ENCODE results near the gene BAHCC1. TPM values are rescaled to one million over a fixed set of nuclear protein-coding genes. Genes with fewer than 3 reads are reported as not detected.
A peak's percentile ranks its signal among the peaks of the same experiment; 100 is the strongest.

The BAHCC1 gene
- total and polyA plus RNA-seq, 9 of the 15 experiments (the other 6 are each of a cell fraction or from before 2014, with no cell fraction given) = 0.14 to 26.9 (median 5.0) TPM

DNA sequence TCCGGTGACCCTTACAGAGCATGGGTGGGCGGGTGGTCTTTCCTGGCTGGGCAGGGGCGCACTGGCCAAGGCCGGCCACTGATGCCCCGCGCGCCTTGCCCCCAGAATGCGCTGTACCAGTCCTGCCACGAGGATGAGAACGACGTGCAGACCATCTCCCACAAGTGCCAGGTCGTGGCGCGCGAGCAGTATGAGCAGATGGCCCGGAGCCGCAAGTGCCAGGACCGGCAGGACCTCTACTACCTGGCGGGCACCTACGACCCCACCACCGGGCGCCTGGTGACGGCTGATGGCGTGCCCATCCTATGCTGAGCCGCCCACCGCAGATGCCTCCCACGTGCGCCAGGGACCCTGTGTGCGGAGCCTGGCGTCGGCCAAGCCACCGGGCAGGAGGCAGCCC lies 68.2 kb downstream of the BAHCC1 start:
- DNase-seq (ENCODE audit: extremely low read depth in 1 of 4, low spot score in 3 of 4) (no peak), ATAC-seq (no peak), FAIRE-seq (no peak)
- no peak overlapping the region for H3K4me2 ChIP-seq (ENCODE audit: insufficient read depth, low read length)
- H3K9ac ChIP-seq (ENCODE audit: insufficient read depth in 1 of 2, low read depth in 2 of 2, low read length in 2 of 2) = no peak overlapping the region
- ChIA-PET CTCF (ENCODE audit: low intra/inter-chr PET ratio) (no interaction called here), POLR2A (no interaction called here)
- 84% methylated on average over 18 of the region's 32 CpGs for WGBS (ENCODE audit: insufficient coverage, low coverage, missing lambda C conversion rate)
- H3K27me3 ChIP-seq (ENCODE audit: control insufficient read depth in 2 of 2, insufficient read depth in 2 of 2, low read length in 2 of 2) = no peaks in the 10 kb centered on the region
- intact Hi-C loops (cut with micrococcal nuclease) (no loop called here), in situ Hi-C loops (cut with MboI) (no loop called here)
- no peak overlapping the region for H2AFZ ChIP-seq (ENCODE audit: low read depth, low read length)
- H3K9me3 ChIP-seq (replicated peaks; ENCODE audit: control insufficient read depth, insufficient read depth, low read depth, low read length) = no peaks in the 10 kb centered on the region
- peaks cover 6% of the 10 kb centered on the region; the same call in 1 of the 3 replicates for H3K36me3 ChIP-seq (ENCODE audit: control insufficient read depth, insufficient read depth, low read length)
- no TSS peak for BruUV-seq (replicated peaks)
- no peaks in the 10 kb centered on the region for H3K9me1 ChIP-seq (ENCODE audit: control insufficient read depth, insufficient read depth, low read length)
- H3K4me1 ChIP-seq (replicated peaks in 1 of 2; ENCODE audit: control insufficient read depth in 2 of 2, insufficient read depth in 2 of 2, low read length in 2 of 2) = peaks cover 18 to 94% of the 10 kb centered on the region in 2 experiments
- no peak overlapping the region for H3K27ac ChIP-seq (ENCODE audit: extremely low read depth, low read depth, low read length)
- no peaks in the 10 kb centered on the region for H4K20me1 ChIP-seq (replicated peaks; ENCODE audit: control insufficient read depth, insufficient read depth, low read length)
- H3K79me2 ChIP-seq (ENCODE audit: control insufficient read depth, insufficient read depth, low read length) = no peaks in the 10 kb centered on the region
- H3K4me3 ChIP-seq = no peak overlapping the region
- TF ChIP-seq, protein P1, sequence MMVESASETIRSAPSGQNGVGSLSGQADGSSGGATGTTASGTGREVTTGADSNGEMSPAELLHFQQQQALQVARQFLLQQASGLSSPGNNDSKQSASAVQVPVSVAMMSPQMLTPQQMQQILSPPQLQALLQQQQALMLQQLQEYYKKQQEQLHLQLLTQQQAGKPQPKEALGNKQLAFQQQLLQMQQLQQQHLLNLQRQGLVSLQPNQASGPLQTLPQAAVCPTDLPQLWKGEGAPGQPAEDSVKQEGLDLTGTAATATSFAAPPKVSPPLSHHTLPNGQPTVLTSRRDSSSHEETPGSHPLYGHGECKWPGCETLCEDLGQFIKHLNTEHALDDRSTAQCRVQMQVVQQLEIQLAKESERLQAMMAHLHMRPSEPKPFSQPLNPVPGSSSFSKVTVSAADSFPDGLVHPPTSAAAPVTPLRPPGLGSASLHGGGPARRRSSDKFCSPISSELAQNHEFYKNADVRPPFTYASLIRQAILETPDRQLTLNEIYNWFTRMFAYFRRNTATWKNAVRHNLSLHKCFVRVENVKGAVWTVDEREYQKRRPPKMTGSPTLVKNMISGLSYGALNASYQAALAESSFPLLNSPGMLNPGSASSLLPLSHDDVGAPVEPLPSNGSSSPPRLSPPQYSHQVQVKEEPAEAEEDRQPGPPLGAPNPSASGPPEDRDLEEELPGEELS (CRISPR knock-in tag; IDR thresholded peaks at IDR 0.05; ENCODE audit: borderline replicate concordance) = no peak
- TF ChIP-seq PCBP2 (IDR thresholded peaks at IDR 0.05; ENCODE audit: low read depth, low read length, poor library complexity, severe bottlenecking) (no peak), HNRNPL (IDR thresholded peaks at IDR 0.05; ENCODE audit: low read depth, low read length) (0 out of 2 replicates have a peak, but pooled peaks have one; percentile 18)

GRCh38 chr17:81464586-81464985 lies 69.3 kb downstream of the BAHCC1 start:
- ChIA-PET CTCF (ENCODE audit: low intra/inter-chr PET ratio) (no interaction called here), POLR2A (no interaction called here)
- no peaks in the 10 kb centered on the region for H3K27me3 ChIP-seq (ENCODE audit: control insufficient read depth in 2 of 2, insufficient read depth in 2 of 2, low read length in 2 of 2)
- H3K4me1 ChIP-seq (replicated peaks in 1 of 2; ENCODE audit: control insufficient read depth in 2 of 2, insufficient read depth in 2 of 2, low read length in 2 of 2) = peaks cover 18 to 83% of the 10 kb centered on the region in 2 experiments
- H3K9me1 ChIP-seq (ENCODE audit: control insufficient read depth, insufficient read depth, low read length) = no peaks in the 10 kb centered on the region
- no peak overlapping the region for H3K27ac ChIP-seq (ENCODE audit: extremely low read depth, low read depth, low read length)
- H3K9me3 ChIP-seq (replicated peaks; ENCODE audit: control insufficient read depth, insufficient read depth, low read depth, low read length) = no peaks in the 10 kb centered on the region
- ATAC-seq (no peak), DNase-seq (ENCODE audit: extremely low read depth in 1 of 4, low spot score in 3 of 4) (no peak), FAIRE-seq (no peak)
- in situ Hi-C loops (cut with MboI) (no loop called here), intact Hi-C loops (cut with micrococcal nuclease) (no loop called here)
- no peak overlapping the region for H3K4me3 ChIP-seq
- no peak overlapping the region for H3K9ac ChIP-seq (ENCODE audit: insufficient read depth in 1 of 2, low read depth in 2 of 2, low read length in 2 of 2)
- no TSS peak for BruUV-seq (replicated peaks)
- no peak overlapping the region for H3K4me2 ChIP-seq (ENCODE audit: insufficient read depth, low read length)
- no peaks in the 10 kb centered on the region for H3K79me2 ChIP-seq (ENCODE audit: control insufficient read depth, insufficient read depth, low read length)
- H2AFZ ChIP-seq (ENCODE audit: low read depth, low read length) = no peak overlapping the region
- 28% methylated on average over 7 of the region's 9 CpGs for WGBS (ENCODE audit: insufficient coverage, low coverage, missing lambda C conversion rate)
- H4K20me1 ChIP-seq (replicated peaks; ENCODE audit: control insufficient read depth, insufficient read depth, low read length) = no peaks in the 10 kb centered on the region
- peaks cover 6% of the 10 kb centered on the region; the same call in 1 of the 3 replicates for H3K36me3 ChIP-seq (ENCODE audit: control insufficient read depth, insufficient read depth, low read length)
- no peak for TF ChIP-seq SIX5 (IDR thresholded peaks at IDR 0.05; ENCODE audit: borderline replicate concordance in 1 of 2, insufficient read depth in 1 of 2, low read depth in 1 of 2, low read length in 2 of 2)
- no peak for TF ChIP-seq SP1 (CRISPR knock-in tag; IDR thresholded peaks at IDR 0.05)
- peak; percentile 59 for TF ChIP-seq NFE2 (IDR thresholded peaks at IDR 0.05; ENCODE audit: low read depth)
- TF ChIP-seq NFIC (IDR thresholded peaks at IDR 0.05) = peak; percentile 62
- no peak for TF ChIP-seq ZNF239 (CRISPR knock-in tag; IDR thresholded peaks at IDR 0.05)
- TF ChIP-seq MAFG (tag; conservative IDR thresholded peaks at IDR 0.05) = 0 out of 2 replicates have a peak, but pooled peaks have one; percentile 20
- TF ChIP-seq DPF2 (IDR thresholded peaks at IDR 0.05) = 0 out of 2 replicates have a peak, but pooled peaks have one; percentile 21
- peak; percentile 41; the same call in 1 of the 2 replicates for TF ChIP-seq VEZF1 (CRISPR knock-in tag; IDR thresholded peaks at IDR 0.05)
